GM21367 (cell line): ENCODE results near the gene MEF2B.
"Not testable (repeated sequence)": the region's sequence is repeated elsewhere in the genome, so short reads cannot be mapped to it uniquely, and the experiment has no call there.

Source experiments
- ATAC-seq: cut with Tn5 transposase; IDR thresholded peaks from one replicate; pipeline ENCODE4 v1.9.1; 2021; ENCODE audit not compliant: unreplicated experiment

Gene MEF2B

GRCh38 chr19:19102566-19102965, 67.5 kb downstream of the MEF2B start:
- not testable (repeated sequence) for ATAC-seq

GRCh38 chr19:19101540-19101939, 68.5 kb downstream of the MEF2B start:
- no peak for ATAC-seq

GRCh38 chr19:19098703-19099632, 71.1 kb downstream of the MEF2B start:
- no peak for ATAC-seq

- no peak for ATAC-seq
Observed at GRCh38 chr19:19098084-19098702, 71.9 kb downstream of the MEF2B start.

- no peak for ATAC-seq
Observed at GRCh38 chr19:19096641-19097627, 73.1 kb downstream of the MEF2B start.

- no peak for ATAC-seq
Observed at GRCh38 chr19:19095691-19096090, 74.4 kb downstream of the MEF2B start.
